ENCODE data around the gene TNRC18. TPM values are rescaled to one million over a fixed set of nuclear protein-coding genes. Genes with fewer than 3 reads are reported as not detected.
A peak's percentile ranks its signal among the peaks of the same experiment; 100 is the strongest.

Gene TNRC18
- total RNA-seq, 1 experiment from 2014 or later = 21.3 TPM

GRCh38 chr7:5429253-5429856 is 5.7 kb upstream of the TNRC18 start:
- peak; percentile 53 for DNase-seq (ENCODE audit: low read depth)

- peak; percentile 43 for DNase-seq (ENCODE audit: low read depth)
These were observed 5.0 kb upstream of the TNRC18 start for GRCh38 chr7:5428478-5429252.

GRCh38 chr7:5426226-5426475 is 2.5 kb upstream of the TNRC18 start:
- DNase-seq (ENCODE audit: low read depth) = peak; percentile 76

- peak; percentile 85 for DNase-seq (ENCODE audit: low read depth)
These were observed 2.0 kb upstream of the TNRC18 start for GRCh38 chr7:5425507-5426225.

GRCh38 chr7:5424749-5425506 is 1.3 kb upstream of the TNRC18 start:
- peak; percentile 69 for DNase-seq (ENCODE audit: low read depth)

- DNase-seq (ENCODE audit: low read depth) = peak; percentile 99
These were observed 528 bp upstream of the TNRC18 start for GRCh38 chr7:5423976-5424748.

- DNase-seq (ENCODE audit: low read depth) = peak; percentile 49
These were observed 983 bp downstream of the TNRC18 start for GRCh38 chr7:5422396-5423305.

GRCh38 chr7:5421714-5422395 is 1.8 kb downstream of the TNRC18 start:
- peak; percentile 85 for DNase-seq (ENCODE audit: low read depth)

GRCh38 chr7:5420881-5421713 is 2.5 kb downstream of the TNRC18 start:
- DNase-seq (ENCODE audit: low read depth) = peak; percentile 27

GRCh38 chr7:5420067-5420880 is 3.4 kb downstream of the TNRC18 start:
- peak; percentile 30 for DNase-seq (ENCODE audit: low read depth)

- DNase-seq (ENCODE audit: low read depth) = no peak
These were observed 4.0 kb downstream of the TNRC18 start for GRCh38 chr7:5419539-5420066.

GRCh38 chr7:5418285-5418582 is 5.4 kb downstream of the TNRC18 start:
- no peak for DNase-seq (ENCODE audit: low read depth)

- DNase-seq (ENCODE audit: low read depth) = peak; percentile 34
These were observed 6.2 kb downstream of the TNRC18 start for GRCh38 chr7:5417106-5418071.

GRCh38 chr7:5414916-5415315 is 8.7 kb downstream of the TNRC18 start:
- DNase-seq (ENCODE audit: low read depth) = no peak

GRCh38 chr7:5413449-5413786 is 10.2 kb downstream of the TNRC18 start:
- DNase-seq (ENCODE audit: low read depth) = no peak

- DNase-seq (ENCODE audit: low read depth) = no peak
These were observed 14.9 kb downstream of the TNRC18 start for GRCh38 chr7:5408777-5409176.

All from M059J (cell line).